Stimulated activated CD8-positive, alpha-beta memory T cell treated with anti-CD3 and anti-CD28 coated beads, Interleukin-4, amount 100 ng/mL, for 4 hours (primary cell): Measurements from ENCODE around the gene C1QL1.
A peak's percentile ranks its signal among the peaks of the same experiment; 100 is the strongest.
"Not testable (repeated sequence)": the region's sequence is repeated elsewhere in the genome, so short reads cannot be mapped to it uniquely, and the experiment has no call there.

Experiments
- DNase-seq, 2 donors: peaks; one replicate each; pipeline ENCODE4 v3.0.0-alpha.2; 2020; ENCODE audit warnings: low read depth in 2 of 2, low spot score in 1 of 2

Gene C1QL1

DNA sequence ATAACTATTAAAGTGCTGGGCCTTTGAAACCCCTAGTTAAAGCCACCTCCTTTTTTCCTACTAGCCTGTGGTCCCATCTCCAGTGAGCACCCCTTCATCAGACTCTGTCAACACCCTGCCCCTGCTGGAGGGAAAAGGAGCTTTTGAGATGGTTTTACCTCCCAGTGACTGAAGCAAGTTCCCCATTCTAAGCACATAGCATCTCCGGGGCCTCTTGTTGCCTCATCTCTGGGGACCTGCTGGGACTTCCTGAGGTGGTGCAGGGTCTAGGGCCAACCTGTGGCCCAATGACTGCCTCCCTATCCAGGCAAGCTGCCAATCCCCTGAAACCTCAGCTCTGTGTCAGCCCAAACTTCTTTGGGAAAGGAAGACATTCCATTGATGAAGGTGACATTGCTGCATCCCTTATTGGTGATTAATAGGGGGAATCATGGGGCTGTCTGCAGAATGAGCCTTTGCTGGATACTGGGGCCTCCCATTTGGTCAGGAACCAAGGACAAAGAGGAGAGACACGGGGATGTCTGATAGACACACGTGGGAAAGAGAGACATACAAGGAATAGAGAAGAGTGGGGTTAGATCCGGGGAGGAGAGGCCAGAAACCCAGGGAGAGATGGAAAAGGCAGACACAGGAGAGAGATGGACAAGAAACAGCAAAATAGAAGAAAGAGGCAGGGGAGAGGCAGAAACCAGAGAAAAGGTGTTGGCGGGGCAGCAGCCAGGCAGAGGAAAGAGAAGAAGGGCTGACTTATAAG, 2.4 kb downstream of the C1QL1 start:
- no peak for DNase-seq

DNA sequence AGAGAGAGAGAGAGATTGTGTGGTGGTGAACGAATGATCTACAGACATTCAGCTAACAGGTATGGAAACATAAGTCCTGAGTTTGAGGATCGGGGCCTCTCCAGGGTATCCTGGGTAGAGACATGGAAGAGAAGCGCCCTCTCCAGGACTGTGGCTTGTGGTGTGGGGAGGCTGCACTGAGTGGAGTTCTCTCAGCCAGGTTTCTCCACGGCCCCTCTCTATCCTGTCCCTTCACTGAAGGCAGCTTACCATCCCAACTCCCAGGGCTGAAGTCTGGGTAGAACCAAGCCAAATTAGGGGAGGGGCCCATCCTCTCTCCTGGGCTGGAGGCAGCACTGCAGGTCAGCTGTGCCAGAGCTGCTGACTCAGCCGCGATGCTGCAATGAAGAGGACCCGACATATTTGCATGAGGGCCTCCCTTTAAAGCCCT, 6.2 kb downstream of the C1QL1 start:
- no peak for DNase-seq

DNA sequence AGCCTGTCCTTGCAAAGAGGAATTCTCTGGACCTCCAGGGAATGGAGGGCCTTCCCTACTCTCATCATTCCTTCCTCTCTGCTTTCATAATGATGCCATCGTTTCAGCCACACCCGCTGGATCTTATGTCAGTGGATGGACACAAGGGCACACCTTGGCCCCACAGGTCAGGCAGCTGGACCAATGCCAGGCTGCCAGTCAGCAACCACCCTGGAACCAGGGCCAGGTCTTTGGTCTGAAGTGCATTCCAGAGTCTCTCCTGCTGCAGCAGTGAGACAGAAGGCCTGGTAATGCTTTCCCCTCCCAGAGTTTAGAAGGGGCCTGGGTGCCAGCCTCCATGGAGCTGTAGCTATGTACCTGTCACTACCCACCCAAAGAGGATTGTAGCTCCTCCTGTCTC, 7.4 kb downstream of the C1QL1 start:
- no peak for DNase-seq

DNA sequence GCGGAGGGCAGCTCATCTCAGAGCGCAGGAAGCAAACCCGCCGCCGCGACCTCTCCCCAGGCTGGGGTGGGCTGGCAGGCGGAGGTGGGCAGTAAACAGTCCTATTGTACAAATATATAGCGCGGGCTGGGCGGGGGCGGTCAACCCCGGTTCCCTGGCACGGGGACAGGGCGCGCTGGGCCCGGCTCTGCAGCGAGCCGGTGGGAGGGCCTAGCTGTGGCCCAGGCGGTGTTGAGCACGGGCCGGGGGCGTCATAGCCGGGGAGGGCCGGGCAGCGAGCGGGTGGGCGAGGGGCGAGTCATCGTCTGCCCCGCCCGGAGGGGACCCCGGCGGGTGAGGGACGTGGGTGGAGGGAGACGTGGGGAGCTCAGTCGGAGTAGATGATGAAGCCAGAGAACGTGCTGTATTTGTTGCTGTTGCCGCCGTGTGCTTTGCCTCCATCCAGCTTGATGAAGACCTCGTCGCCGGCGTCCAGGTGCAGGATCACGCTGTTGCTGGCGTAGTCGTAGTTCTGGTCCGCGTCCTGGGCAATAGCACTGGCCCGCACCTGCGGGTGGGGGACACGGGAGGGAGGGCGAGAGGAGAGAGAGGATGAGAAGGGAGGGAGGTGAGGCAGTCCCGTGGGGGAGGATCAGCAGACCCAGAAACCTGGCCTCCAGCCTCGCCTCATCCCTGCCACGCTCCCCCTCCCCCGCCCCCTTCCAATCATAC, 8.1 kb downstream of the C1QL1 start:
- DNase-seq = peak in 1 of 2 donors; percentile 36

DNA sequence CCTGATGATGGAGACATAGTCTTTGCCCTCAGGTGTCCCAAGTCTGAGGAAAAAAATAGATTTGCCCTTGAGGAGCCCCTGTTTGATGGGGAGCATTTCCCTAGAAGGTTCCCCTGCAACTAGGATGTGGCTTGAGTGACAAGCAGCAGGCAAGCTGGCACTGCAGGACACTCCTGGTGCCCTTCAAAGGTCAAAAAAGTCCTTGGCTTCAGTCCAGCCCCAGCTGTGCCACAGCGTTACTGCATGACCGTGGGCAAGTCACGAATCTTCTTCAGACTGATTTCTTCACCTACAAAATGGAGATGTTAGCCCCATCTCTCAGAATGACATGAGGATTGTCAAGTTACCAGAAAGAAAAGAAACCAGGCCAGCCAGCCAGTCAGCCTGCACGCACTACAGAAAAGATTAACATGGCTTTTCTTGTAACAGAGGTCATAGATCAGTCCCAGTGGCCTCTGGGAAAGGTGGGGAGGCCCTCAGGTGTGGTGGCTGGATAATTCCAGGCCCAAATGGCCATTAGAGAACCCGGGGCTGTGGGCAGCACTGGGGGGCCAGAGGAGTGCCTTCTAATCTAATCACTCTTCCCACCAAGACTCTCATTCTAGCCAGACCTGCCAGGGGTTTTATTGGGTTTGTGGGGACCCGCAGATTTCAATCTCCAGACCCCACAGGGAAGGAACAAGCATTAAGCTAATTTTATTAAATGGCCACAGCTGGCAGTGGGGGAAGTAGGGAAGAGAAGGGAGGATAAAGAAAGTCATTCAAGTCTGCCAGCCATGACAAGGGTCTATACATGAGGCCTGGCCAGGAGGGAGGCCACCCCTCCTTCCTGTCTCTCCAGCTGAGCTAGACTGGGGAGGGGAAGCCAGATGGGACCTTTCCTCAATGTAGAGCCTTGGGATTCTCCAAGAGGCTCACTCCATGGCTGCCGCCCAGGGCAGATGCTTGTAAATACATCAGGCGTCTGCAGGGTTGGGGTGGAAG, 10.8 kb downstream of the C1QL1 start:
- no peak for DNase-seq

DNA sequence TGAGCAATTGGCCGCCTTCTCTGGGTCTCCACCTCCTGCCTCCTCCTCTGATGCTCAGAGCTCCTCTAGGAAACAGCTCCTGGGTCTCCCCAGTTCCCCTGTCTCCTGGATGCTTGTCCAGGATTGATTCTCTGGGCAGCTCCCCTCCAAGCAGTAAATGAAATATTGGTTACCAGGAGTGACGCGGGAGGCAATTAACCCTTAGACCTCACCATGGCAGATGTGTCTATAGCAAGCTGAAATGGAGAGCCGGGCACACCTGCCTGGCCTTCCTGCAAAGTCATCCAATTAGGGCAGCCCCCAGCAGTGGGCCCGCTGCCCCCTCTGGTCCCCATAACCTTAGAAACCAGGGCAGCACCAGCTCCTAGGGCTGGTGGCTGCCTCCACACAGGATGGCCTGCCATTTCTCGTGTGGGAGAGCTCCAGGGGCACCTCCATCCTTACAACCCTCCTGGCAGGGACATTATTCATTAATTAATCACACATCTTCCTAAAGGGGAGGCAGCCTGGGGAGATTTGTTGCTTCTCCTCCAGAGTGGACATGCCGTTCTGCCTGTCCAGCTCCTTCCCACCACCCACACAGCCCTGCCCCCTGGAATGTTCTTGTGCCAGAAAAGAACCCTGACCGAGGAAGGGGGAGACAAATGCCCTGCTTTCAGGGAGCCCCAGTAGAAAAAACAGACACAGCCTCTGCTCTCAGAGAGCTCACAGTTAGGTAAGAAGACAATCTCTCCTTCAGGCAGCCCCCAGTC, 12.3 kb downstream of the C1QL1 start:
- DNase-seq = no peak

DNA sequence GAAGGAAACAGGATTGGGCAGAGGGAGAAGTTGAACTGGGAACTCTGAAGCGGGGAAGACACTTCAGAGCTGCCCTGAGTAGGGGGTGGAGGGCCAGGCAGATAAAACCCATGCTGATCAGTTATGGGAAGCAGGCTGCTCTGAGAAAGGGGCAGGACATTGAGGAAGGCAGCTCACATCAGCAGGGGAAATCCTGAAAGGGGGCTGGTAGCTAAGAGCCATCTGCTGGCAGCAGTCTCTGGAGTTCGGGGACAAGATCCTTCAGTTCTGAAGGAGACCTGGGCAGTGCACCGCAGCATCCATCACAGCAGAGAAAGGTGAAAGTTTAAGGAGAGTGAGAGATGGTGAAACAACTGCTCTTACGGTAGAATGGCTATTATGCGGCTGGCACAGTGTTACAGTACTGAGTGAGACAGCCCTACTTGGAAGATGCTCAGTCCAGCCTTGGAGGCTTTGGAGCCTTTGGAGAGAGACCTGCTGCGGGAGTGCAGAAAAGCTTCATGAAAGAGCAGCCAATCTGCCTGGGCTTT, 15.1 kb downstream of the C1QL1 start:
- no peak for DNase-seq

DNA sequence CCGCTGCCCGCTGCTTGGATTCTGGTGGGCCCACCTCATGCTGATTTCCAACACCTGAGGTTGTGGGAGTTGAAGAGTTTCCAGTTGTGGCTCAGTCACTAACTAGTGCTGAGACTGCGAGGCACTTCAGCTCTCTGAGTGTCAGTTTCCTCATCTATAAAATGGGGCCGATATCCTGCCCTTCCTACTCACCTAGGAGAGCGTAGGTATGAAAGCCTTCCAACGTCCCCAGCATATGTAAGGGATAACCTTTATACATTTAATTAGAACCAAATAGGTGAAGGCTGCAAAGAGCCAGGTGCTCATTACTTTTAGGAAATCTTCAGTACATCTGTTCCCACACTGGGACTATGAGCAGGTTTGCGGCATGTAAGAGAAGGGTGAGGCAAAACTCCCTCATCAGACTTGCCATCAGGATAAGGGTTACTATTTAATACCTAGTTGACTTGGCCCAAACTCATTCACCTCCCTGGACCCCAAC, 19.7 kb downstream of the C1QL1 start:
- no peak for DNase-seq

GRCh38 chr17:44947461-44948314, 20.4 kb downstream of the C1QL1 start, which contains the start of gene KIF18B:
KIF18B (minus strand) TSS chr17:44947773; CDS start chr17:44936344, 11,429 bp downstream.
- DNase-seq = peak; percentile 71 to 82

- DNase-seq = not testable (repeated sequence)
These were observed 22.5 kb downstream of the C1QL1 start for GRCh38 chr17:44945652-44946051.

DNA sequence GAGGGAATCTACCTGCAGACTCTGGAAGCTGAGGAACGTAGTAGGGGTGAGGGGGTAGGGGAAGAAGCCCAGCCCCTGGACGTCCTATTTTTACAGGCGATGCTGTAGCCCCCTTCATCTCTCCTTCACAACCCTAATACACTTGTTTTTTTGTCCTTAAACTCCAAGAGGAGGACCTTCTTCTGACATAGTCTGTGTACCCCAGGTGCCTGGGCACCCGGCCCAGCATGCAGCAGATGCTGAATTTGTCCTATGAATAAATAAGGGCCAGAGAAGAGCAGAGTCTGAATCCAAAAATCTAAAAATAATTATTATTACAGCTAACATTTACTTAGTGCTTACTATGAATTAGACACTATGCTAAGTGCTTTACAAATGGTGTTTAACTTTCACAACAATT, 25.6 kb downstream of the C1QL1 start:
- DNase-seq = no peak

GRCh38 chr17:44941712-44942331, 26.3 kb downstream of the C1QL1 start:
- DNase-seq = no peak

DNA sequence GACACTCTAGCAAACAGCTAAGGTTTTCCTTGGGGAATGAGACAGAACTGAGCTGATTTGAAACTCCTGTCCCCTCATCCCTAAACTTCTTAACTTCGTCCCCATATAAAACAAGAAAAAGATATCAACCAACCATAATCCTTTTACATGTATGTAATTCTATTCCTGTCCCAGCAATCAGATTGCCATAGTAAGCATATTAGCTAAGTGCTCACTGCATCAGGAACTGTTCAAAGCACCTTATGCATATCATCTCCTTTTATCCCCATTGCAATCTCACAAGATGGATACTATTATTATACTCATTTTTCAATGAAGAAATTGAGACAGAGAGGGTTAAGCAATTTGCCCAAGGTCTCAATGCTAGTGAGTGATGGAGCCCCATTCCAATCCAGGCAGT, 27.3 kb downstream of the C1QL1 start:
- DNase-seq = no peak

DNA sequence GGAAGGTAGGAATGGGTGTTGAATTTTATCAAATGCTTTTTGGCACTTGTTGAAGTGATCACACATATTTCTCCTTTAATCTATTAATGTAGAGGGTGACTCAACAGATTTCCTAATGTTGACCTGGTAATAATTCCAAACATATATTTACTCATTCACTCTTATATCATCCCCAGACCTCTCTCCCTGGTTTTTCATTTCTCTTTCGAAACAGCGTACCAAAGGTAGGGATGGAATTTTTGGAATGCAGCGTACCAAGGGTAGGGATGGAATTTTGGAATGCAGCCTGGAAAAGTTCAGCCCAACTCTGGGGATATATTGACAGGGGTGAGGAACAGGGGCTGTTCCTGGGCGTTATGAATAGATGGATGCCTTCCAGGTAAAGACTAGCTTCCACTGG, 27.8 kb downstream of the C1QL1 start:
- DNase-seq = no peak

DNA sequence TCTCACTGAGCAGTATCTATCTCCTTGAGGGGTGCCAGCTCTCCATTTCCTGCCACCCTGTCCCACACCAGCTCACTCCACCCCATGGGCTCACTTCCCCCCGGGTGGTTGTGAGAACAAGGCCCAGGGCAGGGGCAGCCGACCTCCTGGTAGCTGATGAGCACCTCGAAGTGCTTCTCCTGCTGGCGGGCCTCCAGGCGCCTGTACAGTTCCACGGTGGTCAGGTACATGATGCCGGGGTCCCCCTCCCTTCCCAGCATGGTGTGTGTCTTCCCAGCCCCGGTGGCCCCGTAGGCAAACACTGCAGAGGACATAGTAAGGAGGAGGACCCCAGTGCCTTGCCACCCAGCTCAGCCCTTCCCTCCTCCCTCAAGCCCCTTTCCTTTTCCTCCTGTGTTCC, 33.0 kb downstream of the C1QL1 start:
- no peak for DNase-seq

DNA sequence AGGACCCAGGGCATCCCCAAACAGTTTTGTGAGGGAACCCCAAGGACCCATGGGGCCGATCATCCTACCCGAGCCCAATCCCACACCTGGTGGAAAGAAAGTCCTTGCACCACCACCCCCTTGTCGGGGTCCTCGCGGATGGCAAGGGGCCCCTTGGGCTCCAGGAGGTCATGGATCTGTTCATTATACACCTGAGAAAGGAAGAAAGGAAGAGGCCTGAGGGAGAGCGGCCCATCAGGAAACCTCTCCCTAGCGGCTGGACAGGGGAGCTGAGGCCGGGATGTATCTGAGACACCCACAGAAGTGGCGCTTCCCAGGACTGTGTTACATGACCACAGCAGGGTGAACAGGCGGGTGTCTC, 33.4 kb downstream of the C1QL1 start:
- no peak for DNase-seq

DNA sequence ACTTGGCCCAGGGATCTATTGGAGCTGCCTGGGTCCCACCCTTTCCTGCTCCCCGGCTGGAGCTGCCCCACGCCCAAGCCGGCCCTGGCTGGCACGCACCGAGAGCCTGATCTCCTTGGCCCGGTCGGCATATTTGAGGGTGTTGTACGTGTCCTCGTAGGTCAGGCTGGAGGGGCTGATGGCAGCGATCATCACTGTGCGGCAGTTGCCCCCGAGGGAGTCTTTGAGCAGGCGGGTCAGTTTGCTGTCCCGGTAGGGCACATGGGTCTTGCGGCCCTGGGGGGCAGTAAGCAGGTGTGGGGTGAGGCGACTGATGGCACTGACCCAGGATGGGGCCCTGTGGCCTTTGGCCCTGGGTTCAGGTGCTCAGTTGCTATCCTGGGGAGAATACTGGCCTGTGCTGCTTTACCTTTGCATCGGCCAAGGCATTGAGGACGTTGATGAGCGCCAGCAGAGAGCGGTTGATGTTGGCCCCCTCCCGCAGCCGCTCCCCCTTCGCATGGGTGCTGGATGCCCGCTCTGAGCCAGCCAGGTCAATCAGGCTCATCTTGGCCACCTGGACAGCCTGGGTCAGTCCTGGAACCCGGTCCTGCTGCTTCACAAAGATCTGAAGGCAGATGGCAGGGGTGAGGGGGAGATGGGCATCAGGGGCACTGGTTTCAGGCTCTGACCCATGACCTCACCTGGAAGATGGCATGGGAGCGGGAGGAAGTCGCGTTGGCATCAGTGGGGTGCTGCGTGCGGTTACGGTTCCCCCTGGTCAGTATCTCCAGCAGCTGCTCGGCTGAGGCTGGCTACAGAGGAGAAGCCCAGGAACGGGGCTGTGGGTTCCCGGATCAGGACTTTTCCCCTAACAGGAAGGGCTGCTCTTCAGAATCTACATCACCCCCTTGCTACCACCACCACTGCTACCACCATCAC, 34.0 kb downstream of the C1QL1 start:
- DNase-seq = no peak

DNA sequence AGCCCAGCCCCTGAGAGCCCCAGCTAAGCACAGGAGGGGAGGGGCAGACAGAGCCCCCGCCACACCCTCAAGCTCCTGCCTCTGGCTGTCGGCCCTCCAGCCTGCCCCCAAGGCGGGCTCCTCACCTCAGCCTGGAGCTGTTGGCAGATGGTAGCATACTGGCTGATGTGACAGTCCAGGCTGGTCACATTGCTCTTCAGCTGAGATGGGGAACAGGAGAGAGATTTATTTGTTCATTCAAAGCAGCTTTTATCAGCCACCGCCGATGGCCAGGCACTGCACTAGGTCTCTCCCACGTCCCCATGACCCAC, 35.4 kb downstream of the C1QL1 start:
- DNase-seq = no peak
